NCI-H187 (cell line): ENCODE results near the gene PTPRA.

Experiments used
- DNase-seq, 2 experiments: peaks; one replicate each; lab custom pipeline; 2025; lab: John Stamatoyannopoulos, UW

Gene PTPRA

DNA sequence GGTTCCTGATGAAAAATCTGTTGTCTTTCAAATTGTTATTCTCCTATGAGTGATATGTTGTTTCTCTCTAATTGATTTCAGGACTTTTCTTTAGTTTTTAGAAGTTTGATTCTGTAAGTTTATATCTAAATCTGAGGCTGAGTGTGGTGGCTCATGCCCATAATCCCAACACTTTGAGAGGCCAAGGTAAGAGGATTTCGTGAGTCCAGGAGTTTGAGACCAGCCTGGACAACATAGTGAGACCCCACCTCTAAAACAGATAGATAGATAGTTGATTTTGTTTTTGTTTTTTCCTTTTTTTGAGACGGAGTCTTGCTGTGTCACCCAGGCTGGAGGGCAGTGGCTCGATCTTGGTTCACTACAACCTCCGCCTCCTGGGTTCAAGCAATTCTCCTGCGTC, 64.6 kb downstream of the PTPRA start:
- DNase-seq, result no peak

- DNase-seq, result no peak
Observed at GRCh38 chr20:2942439-2942838, 69.2 kb downstream of the PTPRA start.

DNA sequence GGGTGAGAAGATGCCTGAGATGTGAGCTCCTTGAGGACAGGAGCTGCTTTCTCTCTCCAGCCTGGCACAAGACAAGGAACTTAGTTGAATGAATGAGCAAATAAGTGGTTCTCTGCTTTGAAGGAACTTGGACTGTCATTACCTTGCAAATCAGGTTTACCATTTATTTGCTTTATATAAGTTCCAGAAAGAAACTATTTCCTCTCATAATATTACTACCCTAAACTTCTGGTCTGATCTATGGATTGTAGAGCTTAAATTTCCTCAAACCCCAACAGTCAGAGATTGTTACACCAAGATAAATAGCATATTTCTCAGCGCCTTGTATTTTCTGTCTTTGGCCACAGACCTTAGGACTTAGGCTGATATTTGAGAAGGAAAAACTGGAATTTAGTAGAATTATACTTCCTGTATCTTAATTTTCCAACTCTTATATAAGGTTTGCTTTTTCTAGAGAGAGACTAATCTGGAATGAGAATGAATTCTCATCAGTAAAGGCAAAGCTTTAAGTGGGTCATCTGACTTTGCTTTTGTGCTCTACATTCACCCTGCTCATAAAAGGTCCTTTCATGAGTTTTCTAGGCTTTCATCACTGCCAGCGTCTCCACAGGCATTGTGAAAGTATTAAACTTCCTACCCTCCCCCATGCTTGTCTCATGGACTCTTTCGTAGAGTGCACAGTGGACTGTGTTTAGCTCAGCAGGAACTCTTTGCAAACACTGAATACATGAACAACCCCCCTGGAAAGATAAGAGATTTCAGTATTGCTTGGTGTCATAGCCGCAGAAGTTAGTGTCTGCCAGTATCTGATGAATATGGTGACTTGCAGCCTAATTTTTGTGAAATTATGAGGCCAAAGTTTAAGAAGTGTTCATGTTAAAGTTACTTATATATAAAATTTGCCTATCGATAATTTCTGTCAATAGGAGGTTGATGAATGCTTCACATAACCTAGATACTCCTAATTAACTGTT, 74.0 kb downstream of the PTPRA start:
- DNase-seq, result no peak

GRCh38 chr20:2948968-2949367, 75.7 kb downstream of the PTPRA start:
- DNase-seq, result no peak

- no peak for DNase-seq
Observed at GRCh38 chr20:2952766-2953165, 79.5 kb downstream of the PTPRA start.

GRCh38 chr20:2955257-2955970, 82.1 kb downstream of the PTPRA start:
- DNase-seq, result no peak

DNA sequence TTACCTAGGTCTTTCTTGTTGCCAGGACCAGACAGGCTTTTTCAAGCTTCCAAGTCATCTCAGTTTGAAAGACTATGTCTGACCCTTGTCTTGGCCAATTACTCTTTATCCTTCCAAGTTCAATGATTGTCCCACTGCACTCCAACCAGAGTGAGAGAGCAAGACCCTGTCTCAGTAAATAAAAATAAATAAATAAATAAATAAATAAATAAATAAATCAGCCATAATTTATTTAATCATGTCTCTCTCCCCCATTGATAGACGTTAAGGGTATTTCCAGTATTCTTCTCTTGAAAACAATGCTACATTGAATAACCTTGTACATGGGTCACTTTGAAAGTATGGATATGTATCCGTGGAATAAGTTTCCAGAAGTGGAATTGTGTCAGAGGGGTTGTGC, 83.2 kb downstream of the PTPRA start:
- DNase-seq, result no peak

GRCh38 chr20:2967841-2968240, 94.6 kb downstream of the PTPRA start:
- DNase-seq, result no peak

- DNase-seq, result no peak
Observed at GRCh38 chr20:2972126-2972525, 98.8 kb downstream of the PTPRA start.

DNA sequence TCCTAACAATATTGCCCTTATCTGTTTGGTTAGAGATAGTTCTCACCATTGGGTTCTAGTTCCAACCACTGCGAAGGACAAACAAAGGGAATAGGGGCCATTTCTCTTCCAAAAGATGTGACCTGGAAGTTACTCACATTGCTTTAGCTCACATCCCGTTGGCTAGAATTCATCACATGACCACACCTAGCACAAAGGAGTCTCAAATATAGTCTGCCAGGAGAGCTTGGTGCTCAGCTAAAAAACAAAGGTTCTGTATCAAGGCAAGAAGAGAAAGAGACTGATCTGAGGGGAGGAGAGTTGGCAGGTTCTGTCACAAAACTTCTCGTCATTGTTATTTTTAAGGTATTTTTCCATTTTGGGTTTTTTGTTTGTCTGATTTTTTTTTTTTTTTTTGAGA, 100.3 kb downstream of the PTPRA start:
- no peak for DNase-seq

DNA sequence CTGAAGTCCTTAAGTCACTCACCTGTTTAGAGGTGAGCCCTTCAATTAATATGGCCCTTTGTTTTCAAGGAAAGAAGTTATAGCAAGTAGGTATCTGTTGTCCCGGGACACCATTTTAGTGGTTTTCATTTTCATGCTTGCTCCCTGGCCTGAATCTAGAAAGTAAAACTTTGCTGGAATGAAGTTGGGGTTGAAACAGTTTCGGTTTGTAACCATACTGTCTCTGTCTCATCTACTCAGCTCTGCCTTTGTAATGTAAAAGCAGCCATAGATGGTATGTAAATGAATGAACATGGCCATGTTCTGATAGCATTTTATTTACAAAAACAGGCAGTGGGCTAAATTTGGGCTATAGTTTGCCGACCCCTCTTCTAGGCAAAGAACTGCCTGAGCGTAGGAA, 105.2 kb downstream of the PTPRA start:
- DNase-seq, result no peak

DNA sequence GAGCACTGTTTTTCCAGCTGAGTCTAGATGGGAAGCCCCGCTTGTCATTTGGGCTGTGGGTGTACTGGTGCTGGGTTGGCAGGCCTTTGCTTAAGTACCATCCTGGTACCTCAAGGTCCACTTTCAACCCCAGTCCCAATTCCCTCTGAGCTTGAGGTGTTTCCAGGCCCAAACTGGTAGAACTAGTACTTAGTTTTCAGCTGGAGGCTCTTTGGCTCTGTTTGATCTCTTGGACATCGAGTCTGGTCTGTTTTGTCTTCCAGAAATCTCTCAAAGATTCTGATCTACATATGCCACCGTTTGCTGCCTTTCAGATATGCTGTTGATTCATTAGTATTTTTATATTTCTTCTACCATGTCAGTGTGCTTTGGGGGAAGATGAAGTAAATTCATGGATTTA, 108.4 kb downstream of the PTPRA start:
- no peak for DNase-seq

DNA sequence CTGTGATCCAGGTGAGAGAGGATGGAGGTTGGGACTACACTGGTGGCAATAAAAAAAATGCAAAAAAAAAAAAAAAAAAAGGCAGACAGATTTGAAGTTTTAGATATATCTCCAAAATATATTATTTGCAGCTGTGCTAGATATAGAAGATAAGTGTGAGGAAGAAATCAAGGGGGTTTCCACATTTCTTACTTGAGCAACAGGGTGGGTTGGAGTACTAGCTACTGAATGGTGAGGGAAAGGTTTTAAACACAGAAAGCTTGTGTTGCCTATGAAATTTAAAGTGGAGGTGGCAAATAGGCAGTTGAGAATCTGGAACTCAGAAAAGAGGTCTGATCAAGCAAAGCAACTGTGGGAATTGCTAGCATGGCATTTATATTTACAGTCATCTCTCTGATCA, 110.2 kb downstream of the PTPRA start:
- DNase-seq, result no peak

DNA sequence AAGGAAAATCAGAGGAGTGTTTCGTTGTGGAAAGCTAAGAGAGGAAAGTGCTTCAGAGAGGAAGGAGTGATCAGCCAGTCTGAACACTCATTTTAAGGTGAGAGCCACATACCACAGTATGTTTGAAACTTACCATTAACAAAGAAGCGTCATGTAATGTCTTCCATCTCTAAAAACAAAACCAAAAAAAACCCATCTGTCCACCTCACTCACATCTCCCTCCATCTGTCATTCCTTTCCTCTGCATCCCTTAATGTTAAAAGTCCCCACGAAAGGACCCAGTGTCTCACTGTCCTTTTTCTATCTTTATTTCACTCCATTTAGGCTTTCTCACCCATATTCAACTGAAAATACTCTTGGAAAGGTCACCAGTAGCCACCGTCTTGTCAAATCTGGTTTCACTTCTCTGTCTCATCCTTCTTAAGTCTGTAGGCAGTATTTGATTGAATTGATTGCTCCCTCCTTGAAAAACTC, 110.8 kb downstream of the PTPRA start:
- DNase-seq, result no peak

DNA sequence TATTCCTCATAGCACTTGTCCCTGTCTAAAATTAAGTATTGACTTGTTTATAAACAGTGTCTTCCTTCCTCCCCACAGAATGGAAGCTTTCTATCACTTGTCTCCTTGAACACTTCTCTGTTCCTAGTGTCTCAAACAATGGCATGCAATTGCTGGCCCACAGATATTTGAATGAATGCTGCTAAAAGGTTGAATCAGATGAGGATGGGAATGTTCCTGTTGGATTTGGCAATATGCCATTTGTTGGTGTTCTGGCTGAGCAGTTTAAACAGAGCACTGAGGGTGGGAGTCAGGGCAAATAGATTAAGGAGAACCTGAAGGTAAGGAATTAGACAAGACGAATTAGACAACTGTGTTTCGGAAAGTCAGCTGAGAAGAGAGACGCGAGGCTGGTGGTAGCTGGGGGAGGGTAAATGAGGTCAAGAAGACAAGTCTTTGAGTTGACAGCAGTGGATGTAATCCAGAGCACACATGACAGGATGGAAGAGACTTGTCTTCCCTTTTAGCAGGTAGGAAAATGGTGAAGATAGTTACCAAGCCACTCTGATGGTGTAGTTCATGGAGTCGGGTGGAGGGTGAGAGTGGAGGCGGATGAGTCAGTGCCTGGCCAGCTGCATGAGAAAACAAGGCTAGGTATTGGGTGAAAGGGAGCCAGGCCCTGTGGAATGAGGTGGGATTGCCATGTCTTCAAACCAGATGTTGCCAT, 111.8 kb downstream of the PTPRA start:
- no peak for DNase-seq

GRCh38 chr20:2986466-2986865, 113.2 kb downstream of the PTPRA start:
- DNase-seq, result no peak

- DNase-seq, result no peak
Observed at GRCh38 chr20:2987861-2988260, 114.6 kb downstream of the PTPRA start.

DNA sequence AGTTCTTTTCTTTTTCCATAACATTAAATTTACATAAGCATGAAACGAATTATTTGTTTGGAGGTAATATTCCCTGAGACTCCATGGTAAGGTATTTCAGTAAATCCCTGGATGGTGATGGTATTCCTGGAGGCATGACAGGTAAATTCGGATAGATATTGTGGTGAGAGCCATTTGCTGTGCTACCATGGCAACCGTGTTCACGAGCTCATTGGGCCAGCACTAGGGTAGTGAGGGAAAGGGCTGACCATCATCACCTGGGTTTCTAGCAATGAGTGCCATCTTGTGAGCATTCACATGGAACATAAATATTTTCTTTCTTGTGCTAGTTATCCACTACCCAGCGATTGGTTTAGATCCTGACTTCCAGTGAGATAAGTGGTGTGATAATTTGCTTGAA, 118.3 kb downstream of the PTPRA start:
- peak; percentile 54 to 62 for DNase-seq

- no peak for DNase-seq
Observed at GRCh38 chr20:2993250-2993649, 120.0 kb downstream of the PTPRA start.

- no peak for DNase-seq
Observed at GRCh38 chr20:2995796-2996195, 122.5 kb downstream of the PTPRA start.

GRCh38 chr20:2998728-2999127, 125.4 kb downstream of the PTPRA start:
- DNase-seq, result no peak

GRCh38 chr20:3000852-3001523, 127.7 kb downstream of the PTPRA start:
- DNase-seq, result peak; percentile 14 to 19
